ENCODE data around the gene GAGE10. TPM values are rescaled to one million over a fixed set of nuclear protein-coding genes. Genes with fewer than 3 reads are reported as not detected.

GAGE10 gene
- total RNA-seq, 2 donors from 2014 or later, result not detected

GRCh38 chrX:49269010-49269766 is 34.3 kb upstream of the GAGE10 start:
- no peaks in the 10 kb centered on the region for H3K27me3 Mint-ChIP-seq (ENCODE audit: insufficient read depth)
- WGBS, 2 experiments (ENCODE audit: insufficient coverage in 1 of 2, insufficient read length in 1 of 2), result 0% methylated on average over 7 to 45 of the region's 45 CpGs
- Histone ChIP-seq H3K36me3 (ENCODE audit: control insufficient read depth, insufficient read depth, low read length) (no peaks in the 10 kb centered on the region), H3K4me1 (ENCODE audit: control insufficient read depth, insufficient read depth, low read length) (peaks cover 2% of the 10 kb centered on the region), H3K9ac (ENCODE audit: extremely low read depth, low read length, poor library complexity, severe bottlenecking) (peak overlapping the region; percentile 77), H3K9me3 (ENCODE audit: control insufficient read depth, low read length) (no peaks in the 10 kb centered on the region), H3K27ac (ENCODE audit: low read depth, low read length) (peak overlapping the region; percentile 95), H3K4me3 (ENCODE audit: low read length) (peak overlapping the region; percentile 85), H3K27me3 (ENCODE audit: control insufficient read depth, insufficient read depth, low read length, poor library complexity, severe bottlenecking) (no peaks in the 10 kb centered on the region)
- peak; percentile 97 for DNase-seq
- H3K4me1 Mint-ChIP-seq, result peaks cover 3% of the 10 kb centered on the region
- peaks cover 70% of the 10 kb centered on the region for H3K9me3 Mint-ChIP-seq
- TF ChIP-seq CTCF (conservative IDR thresholded peaks at IDR 0.05), result no peak
- peaks cover 7% of the 10 kb centered on the region for H3K36me3 Mint-ChIP-seq (ENCODE audit: low read depth)
- H3K4me3 Mint-ChIP-seq, result peak overlapping the region; percentile 77
- H3K27ac Mint-ChIP-seq, result peak overlapping the region; percentile 99

- DNase-seq, result no peak
- 0% methylated on average over 61 of the region's 70 CpGs; no CpG with 5 or more reads in 1 of the 2 experiments for WGBS, 2 experiments (ENCODE audit: insufficient coverage in 1 of 2, insufficient read length in 1 of 2)
Measured at GRCh38 chrX:49269767-49270248, 33.6 kb upstream of the GAGE10 start, which contains the start of gene PPP1R3F. Gene PPP1R3F, plus strand, starts transcription at chrX:49269793. Its CDS starts 77 bp downstream, at chrX:49269870.

More at GRCh38 chrX:49269767-49270248, 33.6 kb upstream of the GAGE10 start, which contains the start of gene PPP1R3F:
- peak within 1 kb of the TSS; percentile 99 for H3K27ac Mint-ChIP-seq
- Histone ChIP-seq H3K36me3 (ENCODE audit: control insufficient read depth, insufficient read depth, low read length) (no peaks in the 10 kb centered on the region), H3K9ac (ENCODE audit: extremely low read depth, low read length, poor library complexity, severe bottlenecking) (peak within 1 kb of the TSS; percentile 77), H3K27me3 (ENCODE audit: control insufficient read depth, insufficient read depth, low read length, poor library complexity, severe bottlenecking) (no peaks in the 10 kb centered on the region), H3K9me3 (ENCODE audit: control insufficient read depth, low read length) (no peaks in the 10 kb centered on the region), H3K27ac (ENCODE audit: low read depth, low read length) (peak within 1 kb of the TSS; percentile 95), H3K4me3 (ENCODE audit: low read length) (peak within 1 kb of the TSS; percentile 85), H3K4me1 (ENCODE audit: control insufficient read depth, insufficient read depth, low read length) (peaks cover 2% of the 10 kb centered on the region)
- H3K4me1 Mint-ChIP-seq, result peaks cover 3% of the 10 kb centered on the region
- peak within 1 kb of the TSS; percentile 77 for H3K4me3 Mint-ChIP-seq
- H3K27me3 Mint-ChIP-seq (ENCODE audit: insufficient read depth), result no peaks in the 10 kb centered on the region
- no peak for TF ChIP-seq CTCF (conservative IDR thresholded peaks at IDR 0.05)
- peaks cover 71% of the 10 kb centered on the region for H3K9me3 Mint-ChIP-seq
- peaks cover 7% of the 10 kb centered on the region for H3K36me3 Mint-ChIP-seq (ENCODE audit: low read depth)

Measured in endodermal cell (in vitro differentiated cells).